Stimulated activated naive CD8-positive, alpha-beta T cell treated with anti-CD3 and anti-CD28 coated beads, Interleukin-15, Interleukin-2, amounts not matched to agents 100 ng/mL and 50 ng/mL, for 24 hours (primary cell): Measurements from ENCODE around the gene ASCC1.
A peak's percentile ranks its signal among the peaks of the same experiment; 100 is the strongest.
"Not testable (repeated sequence)": the region's sequence is repeated elsewhere in the genome, so short reads cannot be mapped to it uniquely, and the experiment has no call there.

Source experiments
- H3K27ac Mint-ChIP-seq: one replicate; pipeline ENCODE4 v1.8.0; 2021; ENCODE audit warnings: mild to moderate bottlenecking, mixed read lengths
- H3K27me3 Mint-ChIP-seq: one replicate; pipeline ENCODE4 v1.8.0; 2021; ENCODE audit warnings: mixed read lengths
- H3K36me3 Mint-ChIP-seq: one replicate; pipeline ENCODE4 v1.8.0; 2021; ENCODE audit warnings: low read depth, mixed read lengths
- H3K4me1 Mint-ChIP-seq: one replicate; pipeline ENCODE4 v1.8.0; 2021; ENCODE audit warnings: low read depth, mixed read lengths
- H3K4me3 Mint-ChIP-seq: one replicate; pipeline ENCODE4 v1.8.0; 2021; ENCODE audit warnings: mild to moderate bottlenecking, mixed read lengths
- H3K9me3 Mint-ChIP-seq: one replicate; pipeline ENCODE4 v1.8.0; 2021; ENCODE audit warnings: mixed read lengths

The ASCC1 gene

DNA sequence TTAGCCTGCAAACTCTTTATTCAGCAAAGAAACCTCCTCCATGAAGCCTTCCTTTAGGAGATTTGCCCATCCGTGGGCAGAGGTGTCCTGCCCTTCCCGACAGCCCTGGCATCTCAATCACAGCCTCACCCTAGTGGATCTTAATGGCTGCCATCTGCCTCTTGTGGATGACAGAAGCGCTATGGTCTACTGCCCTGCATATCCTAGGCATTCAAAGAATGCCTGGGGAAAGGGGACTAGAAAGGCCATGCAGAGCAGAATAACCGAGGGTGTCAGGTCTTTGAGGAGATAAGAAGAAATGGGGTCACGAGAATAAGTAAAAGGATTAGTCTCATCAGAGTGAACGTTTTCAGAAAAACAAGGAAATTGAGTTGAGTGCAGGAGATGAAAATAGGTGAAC is 70.0 kb downstream of the ASCC1 start:
- Mint-ChIP-seq H3K4me3 (no peak overlapping the region), H3K27me3 (no peaks in the 10 kb centered on the region), H3K27ac (no peak overlapping the region), H3K9me3 (no peaks in the 10 kb centered on the region), H3K36me3 (peaks cover 20% of the 10 kb centered on the region), H3K4me1 (peaks cover 31% of the 10 kb centered on the region)

DNA sequence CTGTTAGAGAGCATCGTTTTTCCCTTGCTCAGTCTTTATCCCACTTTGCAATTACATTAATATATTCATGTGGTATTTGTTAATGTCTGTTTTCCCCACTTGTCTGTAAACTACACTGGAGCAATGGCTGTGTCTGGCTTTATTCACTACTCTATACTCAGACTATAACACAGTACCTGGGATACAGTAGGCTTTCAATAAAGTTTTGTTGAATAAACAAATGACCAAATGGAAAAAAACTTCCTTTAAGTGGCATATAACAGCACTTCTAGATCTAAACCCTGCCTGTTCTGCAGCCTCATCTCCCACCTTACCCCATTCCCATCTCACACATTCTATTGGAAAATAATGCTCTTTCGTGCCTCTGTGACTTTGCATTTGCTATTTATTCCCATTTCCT is 70.4 kb downstream of the ASCC1 start:
- H3K4me3 Mint-ChIP-seq = no peak overlapping the region

GRCh38 chr10:72140850-72141249 is 75.2 kb downstream of the ASCC1 start:
- Mint-ChIP-seq H3K4me3 (no peak overlapping the region), H3K36me3 (peaks cover 20% of the 10 kb centered on the region), H3K4me1 (peaks cover 9% of the 10 kb centered on the region), H3K27me3 (no peaks in the 10 kb centered on the region), H3K9me3 (no peaks in the 10 kb centered on the region), H3K27ac (no peak overlapping the region)

More for the DNA sequence above, 70.4 kb downstream of the ASCC1 start:
- no peaks in the 10 kb centered on the region for H3K27me3 Mint-ChIP-seq
- no peak overlapping the region for H3K27ac Mint-ChIP-seq
- peaks cover 16% of the 10 kb centered on the region for H3K36me3 Mint-ChIP-seq
- H3K4me1 Mint-ChIP-seq = peaks cover 31% of the 10 kb centered on the region
- no peaks in the 10 kb centered on the region for H3K9me3 Mint-ChIP-seq

GRCh38 chr10:72140174-72140573 is 75.9 kb downstream of the ASCC1 start:
- Mint-ChIP-seq H3K9me3 (no peaks in the 10 kb centered on the region), H3K4me3 (no peak overlapping the region), H3K4me1 (peaks cover 15% of the 10 kb centered on the region), H3K27ac (no peak overlapping the region), H3K36me3 (peaks cover 24% of the 10 kb centered on the region), H3K27me3 (no peaks in the 10 kb centered on the region)

DNA sequence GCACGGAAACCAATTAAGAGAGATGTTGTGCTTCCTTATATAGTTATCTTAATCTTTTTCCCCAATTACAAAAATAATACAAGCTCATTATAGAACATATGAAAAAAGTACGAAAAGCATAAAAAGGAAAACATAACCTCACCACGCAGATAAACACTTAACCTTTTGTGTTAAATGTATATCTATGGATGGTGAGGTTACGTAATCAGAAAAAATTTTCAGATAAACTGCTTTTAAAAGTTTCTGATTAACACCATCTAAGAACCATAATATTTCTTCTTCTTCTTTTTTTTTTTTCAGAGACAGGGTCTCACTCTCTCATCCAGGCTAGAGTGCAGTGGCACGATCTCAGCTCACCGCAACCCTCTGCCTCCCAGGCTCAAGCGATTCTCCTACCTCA is 78.5 kb downstream of the ASCC1 start:
- H3K9me3 Mint-ChIP-seq = no peaks in the 10 kb centered on the region
- peaks cover 41% of the 10 kb centered on the region for H3K4me1 Mint-ChIP-seq
- no peak overlapping the region for H3K27ac Mint-ChIP-seq
- H3K4me3 Mint-ChIP-seq = no peak overlapping the region
- H3K36me3 Mint-ChIP-seq = peaks cover 22% of the 10 kb centered on the region
- no peaks in the 10 kb centered on the region for H3K27me3 Mint-ChIP-seq

DNA sequence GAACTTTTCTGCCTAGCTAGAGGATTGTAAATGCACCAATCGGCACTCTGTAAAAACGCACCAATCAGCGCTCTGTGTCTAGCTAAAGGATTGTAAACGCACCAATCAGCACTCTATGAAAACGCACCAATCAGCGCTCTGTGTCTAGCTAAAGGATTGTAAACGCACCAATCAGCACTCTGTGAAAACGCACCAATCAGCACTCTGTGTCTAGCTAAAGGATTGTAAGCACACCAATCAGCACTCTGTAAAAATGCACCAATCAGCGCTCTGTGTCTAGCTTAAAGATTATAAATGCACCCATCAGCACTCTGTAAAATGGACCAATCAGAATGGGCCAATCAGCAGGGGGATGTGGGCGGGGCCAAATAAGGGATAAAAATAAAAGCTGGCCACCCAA is 79.9 kb downstream of the ASCC1 start:
- not testable (repeated sequence) for H3K27ac Mint-ChIP-seq, H3K27me3 Mint-ChIP-seq, H3K9me3 Mint-ChIP-seq, H3K4me3 Mint-ChIP-seq
- H3K4me1 Mint-ChIP-seq = peaks cover 48% of the 10 kb centered on the region
- H3K36me3 Mint-ChIP-seq = peaks cover 26% of the 10 kb centered on the region

DNA sequence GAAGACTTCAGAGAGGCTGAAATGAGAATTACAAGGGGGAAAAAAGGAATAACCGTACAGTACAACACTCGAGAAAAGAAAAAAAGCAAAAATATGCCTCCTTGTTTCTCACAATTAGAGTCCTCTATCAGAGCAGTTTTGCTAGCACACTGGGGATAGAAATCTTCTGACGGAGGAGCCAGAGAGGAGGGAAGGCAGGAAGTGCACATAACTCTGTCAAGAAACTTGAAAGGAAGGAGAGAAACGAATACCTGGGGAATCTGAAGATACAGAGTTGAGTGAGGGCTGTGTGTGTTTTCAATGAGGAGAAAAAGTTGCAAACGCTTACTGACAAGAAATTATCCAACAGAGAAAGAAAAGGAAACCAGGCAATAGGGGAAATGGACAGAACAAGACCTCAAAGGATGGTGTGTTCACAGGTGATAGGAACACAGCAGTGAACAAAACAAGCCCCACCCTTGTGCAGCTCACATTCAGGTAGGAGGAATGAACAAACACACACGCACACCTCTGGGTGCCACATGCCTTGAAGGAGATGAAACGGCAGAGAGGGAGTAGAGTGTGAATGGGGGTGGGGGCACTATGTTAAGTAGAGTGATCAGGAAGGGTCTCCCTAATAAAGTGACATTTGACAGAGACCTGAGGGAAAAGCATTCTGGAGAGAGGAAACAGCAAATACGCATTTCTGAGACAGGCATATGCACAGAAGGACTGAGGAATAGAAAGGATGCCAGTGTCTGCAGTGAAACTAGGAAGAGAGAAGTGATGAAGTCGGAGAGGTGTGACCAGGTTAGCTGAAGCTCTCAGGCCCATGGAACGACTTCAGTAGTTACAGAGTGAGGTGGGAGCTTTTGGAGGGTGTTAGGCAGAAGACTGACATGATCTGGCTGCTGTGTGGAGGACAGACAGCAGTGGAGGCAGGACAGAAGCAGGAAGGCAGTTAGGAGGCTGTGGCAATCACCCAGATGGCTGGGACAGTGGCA is 81.0 kb downstream of the ASCC1 start:
- Mint-ChIP-seq H3K9me3 (no peaks in the 10 kb centered on the region), H3K4me1 (peaks cover 43% of the 10 kb centered on the region), H3K36me3 (peaks cover 26% of the 10 kb centered on the region), H3K27me3 (no peaks in the 10 kb centered on the region), H3K4me3 (peak overlapping the region; percentile 1), H3K27ac (peak overlapping the region; percentile 1)

GRCh38 chr10:72133517-72133916 is 82.6 kb downstream of the ASCC1 start:
- H3K27me3 Mint-ChIP-seq = no peaks in the 10 kb centered on the region
- peaks cover 33% of the 10 kb centered on the region for H3K36me3 Mint-ChIP-seq
- H3K27ac Mint-ChIP-seq = peak overlapping the region; percentile 24
- H3K4me1 Mint-ChIP-seq = peaks cover 41% of the 10 kb centered on the region
- H3K4me3 Mint-ChIP-seq = no peak overlapping the region
- H3K9me3 Mint-ChIP-seq = no peaks in the 10 kb centered on the region

DNA sequence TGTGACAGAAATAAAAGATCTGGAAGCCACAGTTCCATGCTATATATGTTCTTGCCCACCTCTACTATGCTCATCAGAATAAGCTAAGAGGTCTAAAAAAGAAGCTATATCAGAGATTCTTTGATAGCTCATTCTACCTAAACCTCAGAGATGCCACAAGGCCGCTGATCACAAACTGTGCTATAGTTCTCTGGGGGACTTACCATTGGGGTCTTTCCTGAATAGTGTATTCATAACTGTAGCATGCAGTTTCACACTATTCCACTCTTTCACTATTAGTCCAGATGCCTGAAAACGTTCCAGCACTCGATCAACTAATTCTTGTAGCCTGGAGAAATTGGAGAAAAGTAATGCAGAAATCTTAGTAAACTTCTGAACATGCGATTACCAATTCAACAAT is 83.2 kb downstream of the ASCC1 start:
- no peaks in the 10 kb centered on the region for H3K27me3 Mint-ChIP-seq
- peak overlapping the region; percentile 24 for H3K27ac Mint-ChIP-seq

DNA sequence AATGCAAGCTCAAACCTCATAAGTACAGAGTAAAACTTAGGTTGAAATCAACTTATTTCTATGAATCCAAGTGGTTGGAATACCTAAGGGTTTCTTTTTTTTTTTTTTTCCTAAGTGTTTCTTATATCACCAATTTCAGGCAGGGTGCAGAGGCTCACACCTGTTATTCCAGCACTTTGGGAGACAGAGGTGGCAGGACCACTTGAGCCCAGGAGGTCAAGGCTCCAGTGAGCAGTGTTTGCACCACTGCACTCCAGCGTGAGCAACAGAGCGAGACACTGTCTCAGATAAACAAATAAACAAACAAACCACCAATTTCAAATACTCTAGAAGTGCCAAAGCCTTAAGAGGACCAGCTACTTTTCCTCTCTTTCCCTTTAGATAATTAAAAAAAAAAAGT is 88.5 kb downstream of the ASCC1 start:
- H3K4me1 Mint-ChIP-seq = peaks cover 28% of the 10 kb centered on the region
- peaks cover 31% of the 10 kb centered on the region for H3K36me3 Mint-ChIP-seq
- no peak overlapping the region for H3K4me3 Mint-ChIP-seq
- no peaks in the 10 kb centered on the region for H3K9me3 Mint-ChIP-seq
- H3K27ac Mint-ChIP-seq = no peak overlapping the region
- H3K27me3 Mint-ChIP-seq = no peaks in the 10 kb centered on the region

More for the DNA sequence above, 83.2 kb downstream of the ASCC1 start:
- no peaks in the 10 kb centered on the region for H3K9me3 Mint-ChIP-seq
- peaks cover 41% of the 10 kb centered on the region for H3K4me1 Mint-ChIP-seq
- H3K4me3 Mint-ChIP-seq = no peak overlapping the region
- H3K36me3 Mint-ChIP-seq = peaks cover 37% of the 10 kb centered on the region

DNA sequence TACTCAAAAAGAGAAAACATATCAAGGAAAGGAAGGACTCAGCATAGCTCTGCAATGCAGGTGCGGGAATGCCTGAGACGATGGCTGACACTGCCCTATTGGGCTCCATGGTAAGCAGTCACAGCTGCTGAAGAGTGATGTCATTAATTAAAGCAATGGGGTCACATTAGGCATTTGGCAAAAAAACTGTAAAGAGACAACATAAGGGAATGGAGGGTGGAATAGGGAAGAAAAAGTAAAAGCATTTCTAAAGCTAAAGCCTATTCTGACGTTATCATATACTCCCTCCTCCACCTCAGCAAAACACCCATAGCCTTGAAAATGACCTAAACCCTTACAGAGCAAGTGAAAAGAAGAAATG is 89.2 kb downstream of the ASCC1 start:
- Mint-ChIP-seq H3K27ac (no peak overlapping the region), H3K4me1 (peaks cover 30% of the 10 kb centered on the region), H3K27me3 (no peaks in the 10 kb centered on the region), H3K4me3 (no peak overlapping the region), H3K36me3 (peaks cover 28% of the 10 kb centered on the region), H3K9me3 (no peaks in the 10 kb centered on the region)

- no peak overlapping the region for H3K4me3 Mint-ChIP-seq
- H3K27me3 Mint-ChIP-seq = no peaks in the 10 kb centered on the region
- H3K4me1 Mint-ChIP-seq = peaks cover 34% of the 10 kb centered on the region
- peaks cover 33% of the 10 kb centered on the region for H3K36me3 Mint-ChIP-seq
- H3K27ac Mint-ChIP-seq = no peak overlapping the region
- H3K9me3 Mint-ChIP-seq = no peaks in the 10 kb centered on the region
Observed at GRCh38 chr10:72126184-72126871, 89.7 kb downstream of the ASCC1 start.

GRCh38 chr10:72124989-72125388 is 91.1 kb downstream of the ASCC1 start:
- H3K36me3 Mint-ChIP-seq = peaks cover 42% of the 10 kb centered on the region
- peaks cover 34% of the 10 kb centered on the region for H3K4me1 Mint-ChIP-seq
- H3K27ac Mint-ChIP-seq = no peak overlapping the region
- H3K9me3 Mint-ChIP-seq = no peaks in the 10 kb centered on the region
- H3K4me3 Mint-ChIP-seq = no peak overlapping the region
- no peaks in the 10 kb centered on the region for H3K27me3 Mint-ChIP-seq

- Mint-ChIP-seq H3K27ac (no peak overlapping the region), H3K27me3 (no peaks in the 10 kb centered on the region), H3K4me1 (peaks cover 34% of the 10 kb centered on the region), H3K36me3 (peaks cover 46% of the 10 kb centered on the region), H3K9me3 (no peaks in the 10 kb centered on the region), H3K4me3 (no peak overlapping the region)
Observed at GRCh38 chr10:72124381-72124780, 91.7 kb downstream of the ASCC1 start.

DNA sequence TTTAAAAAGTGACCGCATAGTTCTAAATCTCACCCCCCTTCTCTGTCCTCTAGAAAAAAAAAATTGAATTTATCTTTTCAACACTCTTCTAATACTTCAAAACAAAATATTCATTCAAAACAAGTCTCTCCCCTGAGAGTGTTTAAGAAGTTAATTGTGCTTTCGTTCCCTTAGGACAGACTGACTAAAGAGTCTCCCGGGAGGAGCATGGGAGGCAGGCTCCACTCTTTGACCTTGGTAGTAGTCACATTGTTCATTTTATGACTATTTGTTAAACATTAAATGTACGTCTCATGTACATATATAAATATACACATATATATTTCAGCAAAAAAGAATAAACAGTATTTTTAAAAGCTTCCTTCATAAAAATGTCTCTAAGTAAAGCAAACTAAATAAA is 92.5 kb downstream of the ASCC1 start:
- no peak overlapping the region for H3K27ac Mint-ChIP-seq
- no peak overlapping the region for H3K4me3 Mint-ChIP-seq
- H3K36me3 Mint-ChIP-seq = peaks cover 44% of the 10 kb centered on the region
- peaks cover 34% of the 10 kb centered on the region for H3K4me1 Mint-ChIP-seq
- H3K9me3 Mint-ChIP-seq = no peaks in the 10 kb centered on the region
- no peaks in the 10 kb centered on the region for H3K27me3 Mint-ChIP-seq
